Activated CD4-positive, CD25-positive, alpha-beta regulatory T cell treated with anti-CD3 and anti-CD28 coated beads, Interleukin-2, amount 50 U/mL, for 72 hours (primary cell): ENCODE data around the gene DCTN1.

Experiments used
- DNase-seq: peaks from one replicate; pipeline ENCODE4 v3.0.0; 2021

Gene DCTN1

DNA sequence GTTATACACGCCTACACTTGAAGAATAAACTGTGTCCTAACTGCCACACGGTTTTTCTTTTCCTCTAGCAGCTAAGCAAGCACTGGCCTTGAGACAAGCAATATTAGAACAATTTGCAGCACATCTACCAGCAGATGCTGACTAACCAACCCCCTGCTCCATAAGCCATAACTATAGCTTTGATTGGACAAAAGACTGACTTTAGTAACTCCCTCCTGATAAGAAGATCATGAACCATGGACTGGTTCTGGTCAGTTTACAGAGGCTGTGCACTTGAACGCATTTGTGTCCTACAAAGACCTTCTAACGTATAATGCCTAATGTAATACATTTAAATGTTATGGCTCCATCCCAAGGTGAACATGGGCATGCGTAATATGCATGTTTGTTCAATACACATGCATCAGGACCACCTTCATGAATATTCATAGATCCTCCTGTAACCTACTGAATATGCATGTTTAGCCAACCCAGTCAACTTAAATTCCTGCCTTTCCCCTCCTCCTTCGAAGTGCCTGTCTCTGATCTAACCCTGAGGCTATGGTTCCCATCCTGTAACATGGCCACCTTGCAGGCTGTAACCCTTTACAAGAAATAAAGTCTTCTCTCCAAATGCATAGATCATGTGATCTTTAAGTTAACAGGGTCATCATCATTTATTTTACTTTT is 63.4 kb downstream of the DCTN1 start:
- no peak for DNase-seq

DNA sequence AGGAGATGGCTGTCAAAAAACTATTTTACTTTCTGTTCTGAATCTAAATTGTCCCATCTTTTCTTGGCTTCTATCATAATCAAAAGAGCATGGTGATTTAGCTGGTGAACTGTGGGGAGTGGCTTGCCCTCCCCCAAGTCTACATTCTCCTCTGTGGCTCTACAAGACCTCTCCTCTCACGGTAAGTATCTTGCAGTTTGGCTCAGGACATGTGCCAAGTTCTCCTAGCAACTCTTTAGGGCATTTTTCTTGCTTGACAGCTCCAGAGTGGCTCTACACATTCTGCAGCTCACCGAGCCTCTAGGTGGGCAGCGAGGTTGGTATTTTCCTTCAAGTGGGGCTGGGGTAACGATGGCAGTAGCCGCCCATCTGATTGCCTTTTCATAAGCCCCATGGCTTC is 66.0 kb downstream of the DCTN1 start:
- DNase-seq: no peak

DNA sequence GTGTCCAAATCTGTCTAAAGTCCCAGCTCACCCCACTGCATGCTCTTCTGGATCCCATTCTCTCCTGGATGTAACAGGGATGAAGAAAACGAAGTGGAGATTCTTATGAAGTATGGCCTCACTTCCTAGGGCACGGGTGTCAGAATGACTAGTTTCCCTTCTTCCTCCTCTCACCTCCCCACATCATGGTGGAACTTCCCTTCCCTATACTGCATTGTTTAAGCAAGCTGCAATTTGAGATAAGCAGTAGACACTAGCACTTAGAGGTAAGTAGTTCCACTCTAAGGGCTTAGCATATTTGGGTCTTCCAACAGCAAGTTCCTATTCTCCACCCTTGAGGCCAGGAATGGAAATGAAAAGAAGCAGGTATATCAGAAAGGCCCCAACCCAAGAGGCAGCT is 66.6 kb downstream of the DCTN1 start:
- DNase-seq: no peak

- no peak for DNase-seq
Measured at GRCh38 chr2:74312913-74313312, 67.2 kb downstream of the DCTN1 start.
